Fibroblast of lung (primary cell): ENCODE data around the gene OVOL3.

Source experiments
- CTCF ChIP-seq, 2 donors: IDR thresholded peaks in 1 of 2; conservative IDR thresholded peaks in 1 of 2; 1 replicate in 1 of 2; 2 replicates in 1 of 2; pipeline ENCODE4 v1.5.1; 2011 to 2012; ENCODE audit warnings: low read length in 2 of 2, control low read depth in 1 of 2, inconsistent platforms in 1 of 2, low read depth in 1 of 2, mild to moderate bottlenecking in 1 of 2
- EZH2 ChIP-seq: IDR thresholded peaks from 2 replicates; pipeline ENCODE4 v1.5.1; 2012; ENCODE audit warnings: low read length, control low read depth, mild to moderate bottlenecking; ENCODE audit errors: missing control alignments

GRCh38 chr19:36090910-36091695, 19.8 kb upstream of the OVOL3 start:
- TF ChIP-seq CTCF (conservative IDR thresholded peaks at IDR 0.05 in 1 of 2, IDR thresholded peaks at IDR 0.05 in 1 of 2; ENCODE audit: low read depth in 1 of 2, low read length in 2 of 2) (no peak), EZH2 (no peak)
